ENCODE results near the gene TTC17.

DNA sequence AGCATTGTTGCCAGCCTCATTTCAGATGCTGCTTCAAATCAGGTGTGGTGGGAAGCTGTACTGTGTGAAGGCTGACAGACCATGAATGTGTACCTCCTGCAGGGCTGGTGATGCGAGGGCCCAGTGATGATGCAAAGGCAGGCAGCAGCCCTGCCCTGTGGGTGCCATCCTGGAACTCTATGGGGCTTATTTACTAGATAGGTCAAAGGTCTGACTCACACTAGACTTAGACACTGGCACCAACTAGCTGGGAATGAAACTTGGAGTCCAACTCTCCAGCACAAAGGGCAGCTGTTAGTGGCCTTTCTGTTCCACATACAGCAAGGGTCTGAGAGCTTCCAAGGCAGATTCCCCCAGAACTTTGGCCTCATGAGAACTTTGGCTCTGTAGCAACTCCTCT, 138.4 kb downstream of the TTC17 start:
- TF ChIP-seq, protein P1, sequence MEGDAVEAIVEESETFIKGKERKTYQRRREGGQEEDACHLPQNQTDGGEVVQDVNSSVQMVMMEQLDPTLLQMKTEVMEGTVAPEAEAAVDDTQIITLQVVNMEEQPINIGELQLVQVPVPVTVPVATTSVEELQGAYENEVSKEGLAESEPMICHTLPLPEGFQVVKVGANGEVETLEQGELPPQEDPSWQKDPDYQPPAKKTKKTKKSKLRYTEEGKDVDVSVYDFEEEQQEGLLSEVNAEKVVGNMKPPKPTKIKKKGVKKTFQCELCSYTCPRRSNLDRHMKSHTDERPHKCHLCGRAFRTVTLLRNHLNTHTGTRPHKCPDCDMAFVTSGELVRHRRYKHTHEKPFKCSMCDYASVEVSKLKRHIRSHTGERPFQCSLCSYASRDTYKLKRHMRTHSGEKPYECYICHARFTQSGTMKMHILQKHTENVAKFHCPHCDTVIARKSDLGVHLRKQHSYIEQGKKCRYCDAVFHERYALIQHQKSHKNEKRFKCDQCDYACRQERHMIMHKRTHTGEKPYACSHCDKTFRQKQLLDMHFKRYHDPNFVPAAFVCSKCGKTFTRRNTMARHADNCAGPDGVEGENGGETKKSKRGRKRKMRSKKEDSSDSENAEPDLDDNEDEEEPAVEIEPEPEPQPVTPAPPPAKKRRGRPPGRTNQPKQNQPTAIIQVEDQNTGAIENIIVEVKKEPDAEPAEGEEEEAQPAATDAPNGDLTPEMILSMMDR (IDR thresholded peaks at IDR 0.05; ENCODE audit: insufficient read depth, low read depth, low read length), result no peak
- no peak for TF ChIP-seq EZH2 (IDR thresholded peaks at IDR 0.05; ENCODE audit: insufficient read depth, low read length)

Data from astrocyte (in vitro differentiated cells and primary cell).